ENCODE measurements around the gene EEIG1.

EEIG1 gene

DNA sequence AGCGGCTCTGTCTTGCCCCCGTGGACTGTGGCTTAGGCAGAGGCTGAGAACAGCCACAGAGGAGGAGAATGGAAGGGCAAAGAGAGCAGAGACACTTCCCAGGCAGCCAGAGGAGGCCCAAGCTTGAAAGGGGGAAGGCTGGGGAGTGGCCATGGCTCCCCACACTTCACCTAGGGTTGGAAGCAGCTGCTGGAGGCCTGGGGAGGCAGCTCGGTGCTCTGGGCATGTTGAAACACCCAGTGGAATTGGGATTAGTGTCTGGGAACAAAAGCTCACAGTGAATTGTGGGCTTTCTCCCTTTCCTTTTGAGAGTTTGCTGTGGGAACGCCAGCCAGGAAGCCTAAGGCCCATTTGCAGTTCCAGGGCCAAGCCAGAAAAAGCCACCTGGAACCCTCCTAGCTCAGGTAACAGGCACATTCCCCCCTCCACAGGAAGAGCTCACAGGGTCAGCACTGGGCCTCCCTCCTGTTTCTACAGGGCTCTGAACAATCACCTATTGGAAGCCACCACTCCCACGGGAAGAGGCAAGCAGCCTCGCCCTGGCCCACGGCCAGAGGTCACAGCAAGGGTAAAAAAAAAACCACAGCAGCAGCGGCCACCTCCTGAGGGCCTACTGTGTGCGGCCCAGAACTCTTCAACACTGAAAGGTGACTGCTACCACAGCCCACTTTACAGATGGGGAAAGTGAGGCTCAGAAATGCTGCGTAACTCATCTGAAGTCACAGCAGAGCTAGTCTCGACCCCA, 20.2 kb downstream of the EEIG1 start:
- Histone ChIP-seq H3K9me2 (replicated peaks; ENCODE audit: low read depth, low read length) (no peaks in the 10 kb centered on the region), H3K4me1 (ENCODE audit: insufficient read depth, low read length, poor library complexity, severe bottlenecking) (peaks cover 5% of the 10 kb centered on the region), H3K36me3 (ENCODE audit: insufficient read depth, low read length) (no peaks in the 10 kb centered on the region; the same call in 1 of the 2 replicates), H3F3A (ENCODE audit: low read depth) (no peaks in the 10 kb centered on the region), H3K9ac (ENCODE audit: low read depth, low read length, poor library complexity, severe bottlenecking) (no peak overlapping the region), H3K4me2 (ENCODE audit: low read depth, low read length, poor library complexity, severe bottlenecking) (no peak overlapping the region), H3K9me3 (ENCODE audit: insufficient read depth, low read depth, low read length) (no peaks in the 10 kb centered on the region), H3K4me3 (ENCODE audit: low read length, poor library complexity, severe bottlenecking) (no peak overlapping the region), H2AFZ (ENCODE audit: low read length) (no peak overlapping the region), H3K79me2 (ENCODE audit: insufficient read depth, low read length) (peaks cover 82% of the 10 kb centered on the region; the same call in 1 of the 2 replicates), H4K20me1 (ENCODE audit: insufficient read depth, low read length, poor library complexity, severe bottlenecking) (no peaks in the 10 kb centered on the region), H3K27me3 (ENCODE audit: insufficient read depth, low read length, poor library complexity, severe bottlenecking) (no peaks in the 10 kb centered on the region)
- TF ChIP-seq EZH2phosphoT487 (IDR thresholded peaks at IDR 0.05; ENCODE audit: borderline replicate concordance) = no peak
- TF ChIP-seq, protein P1, sequence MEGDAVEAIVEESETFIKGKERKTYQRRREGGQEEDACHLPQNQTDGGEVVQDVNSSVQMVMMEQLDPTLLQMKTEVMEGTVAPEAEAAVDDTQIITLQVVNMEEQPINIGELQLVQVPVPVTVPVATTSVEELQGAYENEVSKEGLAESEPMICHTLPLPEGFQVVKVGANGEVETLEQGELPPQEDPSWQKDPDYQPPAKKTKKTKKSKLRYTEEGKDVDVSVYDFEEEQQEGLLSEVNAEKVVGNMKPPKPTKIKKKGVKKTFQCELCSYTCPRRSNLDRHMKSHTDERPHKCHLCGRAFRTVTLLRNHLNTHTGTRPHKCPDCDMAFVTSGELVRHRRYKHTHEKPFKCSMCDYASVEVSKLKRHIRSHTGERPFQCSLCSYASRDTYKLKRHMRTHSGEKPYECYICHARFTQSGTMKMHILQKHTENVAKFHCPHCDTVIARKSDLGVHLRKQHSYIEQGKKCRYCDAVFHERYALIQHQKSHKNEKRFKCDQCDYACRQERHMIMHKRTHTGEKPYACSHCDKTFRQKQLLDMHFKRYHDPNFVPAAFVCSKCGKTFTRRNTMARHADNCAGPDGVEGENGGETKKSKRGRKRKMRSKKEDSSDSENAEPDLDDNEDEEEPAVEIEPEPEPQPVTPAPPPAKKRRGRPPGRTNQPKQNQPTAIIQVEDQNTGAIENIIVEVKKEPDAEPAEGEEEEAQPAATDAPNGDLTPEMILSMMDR (conservative IDR thresholded peaks at IDR 0.05; ENCODE audit: low read length) = no peak

DNA sequence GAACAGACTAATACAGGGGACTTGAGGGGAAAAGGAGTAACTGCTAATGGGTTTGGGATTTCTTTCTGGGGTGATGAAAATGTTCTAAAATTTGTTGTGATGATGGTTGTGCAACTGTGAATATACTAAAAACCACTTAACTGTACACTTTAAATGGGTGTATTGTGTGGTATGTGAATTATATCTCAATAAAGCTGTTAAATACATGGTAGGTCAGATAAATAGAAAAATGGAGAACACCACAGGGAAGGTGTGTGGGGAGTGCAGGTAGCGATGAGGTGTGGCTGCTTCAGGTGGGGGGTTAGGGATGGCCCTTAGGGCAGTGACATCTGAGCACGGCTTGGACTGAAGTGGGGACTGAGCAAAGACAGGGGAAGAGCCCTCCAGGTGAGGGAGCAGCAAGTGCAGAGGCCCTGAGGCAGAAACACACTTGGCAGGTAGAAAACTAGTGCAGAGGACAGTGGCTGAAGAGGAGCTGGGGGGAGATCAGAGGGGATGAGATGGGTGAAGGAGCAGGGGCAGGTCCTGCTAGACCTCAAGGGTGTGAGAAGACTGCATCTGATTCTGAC, 20.9 kb downstream of the EEIG1 start:
- Histone ChIP-seq H3K79me2 (ENCODE audit: insufficient read depth, low read length) (peaks cover 81% of the 10 kb centered on the region; the same call in 1 of the 2 replicates), H3K4me1 (ENCODE audit: insufficient read depth, low read length, poor library complexity, severe bottlenecking) (peaks cover 11% of the 10 kb centered on the region), H4K20me1 (ENCODE audit: insufficient read depth, low read length, poor library complexity, severe bottlenecking) (peaks cover 2% of the 10 kb centered on the region), H3F3A (ENCODE audit: low read depth) (no peaks in the 10 kb centered on the region), H3K27me3 (ENCODE audit: insufficient read depth, low read length, poor library complexity, severe bottlenecking) (no peaks in the 10 kb centered on the region), H3K36me3 (ENCODE audit: insufficient read depth, low read length) (no peaks in the 10 kb centered on the region; the same call in 1 of the 2 replicates), H3K9me2 (replicated peaks; ENCODE audit: low read depth, low read length) (no peaks in the 10 kb centered on the region), H3K9me3 (ENCODE audit: insufficient read depth, low read depth, low read length) (no peaks in the 10 kb centered on the region), H3K4me3 (ENCODE audit: low read length, poor library complexity, severe bottlenecking) (no peak overlapping the region), H3K9ac (ENCODE audit: low read depth, low read length, poor library complexity, severe bottlenecking) (no peak overlapping the region), H2AFZ (ENCODE audit: low read length) (no peak overlapping the region), H3K4me2 (ENCODE audit: low read depth, low read length, poor library complexity, severe bottlenecking) (no peak overlapping the region)
- no peak for TF ChIP-seq EZH2phosphoT487 (IDR thresholded peaks at IDR 0.05; ENCODE audit: borderline replicate concordance)
- TF ChIP-seq, protein P1 (conservative IDR thresholded peaks at IDR 0.05; ENCODE audit: low read length) = no peak

DNA sequence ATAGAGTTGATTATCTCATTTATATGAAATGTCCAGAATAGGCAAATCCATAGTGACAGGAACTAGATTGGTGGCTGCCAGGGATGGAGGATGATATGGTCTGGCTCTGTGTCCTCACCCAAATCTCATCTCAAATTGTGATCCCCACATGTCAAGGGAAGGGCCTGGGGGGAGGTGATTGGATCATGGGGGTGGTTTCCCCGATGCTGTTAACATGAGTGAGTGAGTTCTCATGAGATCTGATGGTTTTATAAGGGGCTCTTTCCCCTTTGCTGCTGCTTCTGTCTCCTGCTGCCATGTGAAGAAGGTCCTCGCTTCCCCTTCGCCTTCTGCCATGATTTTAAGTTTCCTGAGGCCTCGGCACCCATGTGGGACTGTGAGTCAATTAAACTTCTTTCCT, 21.4 kb downstream of the EEIG1 start:
- Histone ChIP-seq H3K4me1 (ENCODE audit: insufficient read depth, low read length, poor library complexity, severe bottlenecking) (peaks cover 14% of the 10 kb centered on the region), H3K79me2 (ENCODE audit: insufficient read depth, low read length) (peaks cover 84% of the 10 kb centered on the region; the same call in 1 of the 2 replicates), H3K4me3 (ENCODE audit: low read length, poor library complexity, severe bottlenecking) (no peak overlapping the region), H3K9ac (ENCODE audit: low read depth, low read length, poor library complexity, severe bottlenecking) (no peak overlapping the region), H3K9me2 (replicated peaks; ENCODE audit: low read depth, low read length) (no peaks in the 10 kb centered on the region), H3K9me3 (ENCODE audit: insufficient read depth, low read depth, low read length) (no peaks in the 10 kb centered on the region), H3K36me3 (ENCODE audit: insufficient read depth, low read length) (no peaks in the 10 kb centered on the region; the same call in 1 of the 2 replicates), H3F3A (ENCODE audit: low read depth) (no peaks in the 10 kb centered on the region), H4K20me1 (ENCODE audit: insufficient read depth, low read length, poor library complexity, severe bottlenecking) (peaks cover 4% of the 10 kb centered on the region), H3K27me3 (ENCODE audit: insufficient read depth, low read length, poor library complexity, severe bottlenecking) (no peaks in the 10 kb centered on the region), H3K4me2 (ENCODE audit: low read depth, low read length, poor library complexity, severe bottlenecking) (no peak overlapping the region), H2AFZ (ENCODE audit: low read length) (no peak overlapping the region)
- TF ChIP-seq, protein P1 (conservative IDR thresholded peaks at IDR 0.05; ENCODE audit: low read length) = no peak
- no peak for TF ChIP-seq EZH2phosphoT487 (IDR thresholded peaks at IDR 0.05; ENCODE audit: borderline replicate concordance)
